ENCODE measurements around the gene CTXN1.
A peak's percentile ranks its signal among the peaks of the same experiment; 100 is the strongest.

CTXN1 gene

GRCh38 chr19:7928741-7929701, 3.1 kb upstream of the CTXN1 start:
- H3K79me2 ChIP-seq (ENCODE audit: insufficient read depth, low read depth), result no peaks in the 10 kb centered on the region
- TF ChIP-seq, protein P1, sequence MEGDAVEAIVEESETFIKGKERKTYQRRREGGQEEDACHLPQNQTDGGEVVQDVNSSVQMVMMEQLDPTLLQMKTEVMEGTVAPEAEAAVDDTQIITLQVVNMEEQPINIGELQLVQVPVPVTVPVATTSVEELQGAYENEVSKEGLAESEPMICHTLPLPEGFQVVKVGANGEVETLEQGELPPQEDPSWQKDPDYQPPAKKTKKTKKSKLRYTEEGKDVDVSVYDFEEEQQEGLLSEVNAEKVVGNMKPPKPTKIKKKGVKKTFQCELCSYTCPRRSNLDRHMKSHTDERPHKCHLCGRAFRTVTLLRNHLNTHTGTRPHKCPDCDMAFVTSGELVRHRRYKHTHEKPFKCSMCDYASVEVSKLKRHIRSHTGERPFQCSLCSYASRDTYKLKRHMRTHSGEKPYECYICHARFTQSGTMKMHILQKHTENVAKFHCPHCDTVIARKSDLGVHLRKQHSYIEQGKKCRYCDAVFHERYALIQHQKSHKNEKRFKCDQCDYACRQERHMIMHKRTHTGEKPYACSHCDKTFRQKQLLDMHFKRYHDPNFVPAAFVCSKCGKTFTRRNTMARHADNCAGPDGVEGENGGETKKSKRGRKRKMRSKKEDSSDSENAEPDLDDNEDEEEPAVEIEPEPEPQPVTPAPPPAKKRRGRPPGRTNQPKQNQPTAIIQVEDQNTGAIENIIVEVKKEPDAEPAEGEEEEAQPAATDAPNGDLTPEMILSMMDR (conservative IDR thresholded peaks at IDR 0.05; ENCODE audit: low read depth, low read length), result peak; percentile 34; the same call in 1 of the 2 replicates
- H2AFZ ChIP-seq (ENCODE audit: low read depth), result no peak overlapping the region
- no peak overlapping the region for H3K4me3 ChIP-seq (IDR thresholded peaks at IDR 0.05; ENCODE audit: insufficient read depth, low read depth, low read length)
- no peaks in the 10 kb centered on the region for H3K27me3 ChIP-seq (ENCODE audit: insufficient read depth, low read depth)
- no peak overlapping the region for H3K9ac ChIP-seq
- no peak overlapping the region for H3K27ac ChIP-seq
- no peak overlapping the region for H3K4me2 ChIP-seq
- H3K36me3 ChIP-seq (ENCODE audit: insufficient read depth), result no peaks in the 10 kb centered on the region
- no peaks in the 10 kb centered on the region for H3K4me1 ChIP-seq (ENCODE audit: low read depth, poor library complexity, severe bottlenecking)
- H4K20me1 ChIP-seq (ENCODE audit: insufficient read depth), result no peaks in the 10 kb centered on the region

DNA sequence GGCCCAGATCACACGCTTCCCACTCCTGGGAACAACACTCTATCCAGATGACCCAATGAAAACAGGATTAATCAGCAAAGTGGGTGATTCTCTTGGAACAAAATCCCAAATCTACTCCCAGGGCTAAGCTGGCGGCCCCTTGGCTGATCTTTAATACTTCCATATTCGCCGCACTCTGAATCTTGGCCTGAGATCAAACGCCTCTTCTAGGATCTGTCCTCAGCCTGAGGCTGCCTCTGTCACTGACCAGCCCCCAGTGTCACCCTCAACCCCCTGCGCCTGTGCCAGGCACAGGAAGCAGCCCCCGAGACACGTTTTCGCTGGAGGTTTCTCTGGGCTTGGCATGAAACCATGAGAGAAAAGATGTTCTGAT, 2.4 kb upstream of the CTXN1 start:
- H2AFZ ChIP-seq (ENCODE audit: low read depth), result no peak overlapping the region
- no peak overlapping the region for H3K9ac ChIP-seq
- no peak overlapping the region for H3K4me2 ChIP-seq
- H3K4me1 ChIP-seq (ENCODE audit: low read depth, poor library complexity, severe bottlenecking), result no peaks in the 10 kb centered on the region
- no peaks in the 10 kb centered on the region for H4K20me1 ChIP-seq (ENCODE audit: insufficient read depth)
- TF ChIP-seq, protein P1 (conservative IDR thresholded peaks at IDR 0.05; ENCODE audit: low read depth, low read length), result no peak
- no peak overlapping the region for H3K27ac ChIP-seq
- H3K27me3 ChIP-seq (ENCODE audit: insufficient read depth, low read depth), result no peaks in the 10 kb centered on the region
- no peaks in the 10 kb centered on the region for H3K36me3 ChIP-seq (ENCODE audit: insufficient read depth)
- H3K79me2 ChIP-seq (ENCODE audit: insufficient read depth, low read depth), result no peaks in the 10 kb centered on the region
- no peak overlapping the region for H3K4me3 ChIP-seq (IDR thresholded peaks at IDR 0.05; ENCODE audit: insufficient read depth, low read depth, low read length)

DNA sequence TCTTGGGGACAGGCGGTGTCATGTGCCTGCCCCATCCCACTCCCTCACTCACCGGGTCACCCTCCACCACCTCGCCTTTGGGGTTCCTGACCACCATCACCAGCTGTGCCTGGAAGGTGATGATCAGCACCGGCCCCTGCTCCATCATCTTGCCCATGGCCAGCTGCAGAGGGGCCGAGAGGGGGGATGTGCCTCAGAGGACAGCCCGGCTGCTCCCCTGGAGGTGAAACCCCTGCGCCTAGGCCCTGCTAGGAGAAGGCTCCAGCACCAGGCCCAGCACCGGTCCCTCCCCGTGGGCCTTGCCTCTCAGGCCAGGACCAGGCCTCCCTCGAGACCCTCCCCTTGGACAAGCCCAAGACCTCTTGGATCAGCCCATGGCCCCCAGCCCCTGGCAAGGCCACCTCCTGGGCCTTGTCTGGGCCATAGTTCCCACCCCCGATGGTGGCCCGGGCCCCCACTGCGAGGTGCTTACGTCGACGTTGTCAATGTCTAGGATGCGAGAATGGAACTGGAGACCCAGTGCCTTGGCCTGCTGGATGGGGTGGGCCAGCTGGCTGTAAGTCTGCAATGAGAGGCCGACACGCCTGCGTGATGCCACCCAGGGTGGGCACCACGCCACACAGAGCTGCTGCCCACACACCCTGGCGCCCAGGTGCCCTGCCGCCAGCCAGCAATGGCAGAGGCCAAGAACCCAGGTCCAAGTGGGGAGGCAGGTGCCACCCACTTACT, 1.8 kb upstream of the CTXN1 start:
- Histone ChIP-seq H3K4me1 (ENCODE audit: low read depth, poor library complexity, severe bottlenecking) (no peaks in the 10 kb centered on the region), H3K27me3 (ENCODE audit: insufficient read depth, low read depth) (no peaks in the 10 kb centered on the region), H4K20me1 (ENCODE audit: insufficient read depth) (no peaks in the 10 kb centered on the region), H3K9ac (no peak overlapping the region), H3K79me2 (ENCODE audit: insufficient read depth, low read depth) (no peaks in the 10 kb centered on the region), H3K36me3 (ENCODE audit: insufficient read depth) (no peaks in the 10 kb centered on the region), H2AFZ (ENCODE audit: low read depth) (no peak overlapping the region), H3K4me3 (IDR thresholded peaks at IDR 0.05; ENCODE audit: insufficient read depth, low read depth, low read length) (no peak overlapping the region), H3K4me2 (no peak overlapping the region), H3K27ac (no peak overlapping the region)
- TF ChIP-seq, protein P1 (conservative IDR thresholded peaks at IDR 0.05; ENCODE audit: low read depth, low read length), result no peak

- Histone ChIP-seq H3K27ac (no peak overlapping the region), H2AFZ (ENCODE audit: low read depth) (no peak overlapping the region), H3K4me1 (ENCODE audit: low read depth, poor library complexity, severe bottlenecking) (no peaks in the 10 kb centered on the region), H3K4me3 (IDR thresholded peaks at IDR 0.05; ENCODE audit: insufficient read depth, low read depth, low read length) (no peak overlapping the region), H3K79me2 (ENCODE audit: insufficient read depth, low read depth) (no peaks in the 10 kb centered on the region), H3K36me3 (ENCODE audit: insufficient read depth) (no peaks in the 10 kb centered on the region), H3K4me2 (no peak overlapping the region), H3K27me3 (ENCODE audit: insufficient read depth, low read depth) (no peaks in the 10 kb centered on the region), H4K20me1 (ENCODE audit: insufficient read depth) (no peaks in the 10 kb centered on the region), H3K9ac (no peak overlapping the region)
- TF ChIP-seq, protein P1 (conservative IDR thresholded peaks at IDR 0.05; ENCODE audit: low read depth, low read length), result no peak
Measured at GRCh38 chr19:7926727-7927604, 1.0 kb upstream of the CTXN1 start.
